Activated CD4-positive, CD25-positive, alpha-beta regulatory T cell treated with anti-CD3 and anti-CD28 coated beads, Interleukin-2, amount 50 U/mL, for 72 hours (primary cell): ENCODE results near the gene ADGRV1.

Source experiments
- DNase-seq: peaks from one replicate; pipeline ENCODE4 v3.0.0; 2021

ADGRV1 gene

GRCh38 chr5:91125916-91126315 lies 567.3 kb downstream of the ADGRV1 start:
- no peak for DNase-seq

- DNase-seq: no peak
Measured at GRCh38 chr5:91126448-91126847, 567.9 kb downstream of the ADGRV1 start.

GRCh38 chr5:91126888-91127287 lies 568.3 kb downstream of the ADGRV1 start:
- no peak for DNase-seq

GRCh38 chr5:91127456-91128081 lies 569.0 kb downstream of the ADGRV1 start:
- no peak for DNase-seq

- no peak for DNase-seq
Measured at GRCh38 chr5:91128604-91129003, 570.0 kb downstream of the ADGRV1 start.

GRCh38 chr5:91129748-91130147 lies 571.2 kb downstream of the ADGRV1 start:
- no peak for DNase-seq

GRCh38 chr5:91130759-91131158 lies 572.2 kb downstream of the ADGRV1 start:
- no peak for DNase-seq

GRCh38 chr5:91132550-91132949 lies 574.0 kb downstream of the ADGRV1 start:
- no peak for DNase-seq

GRCh38 chr5:91133183-91133582 lies 574.6 kb downstream of the ADGRV1 start:
- DNase-seq: no peak

GRCh38 chr5:91135475-91136248 lies 577.1 kb downstream of the ADGRV1 start:
- no peak for DNase-seq

GRCh38 chr5:91136271-91136670 lies 577.7 kb downstream of the ADGRV1 start:
- DNase-seq: no peak

- DNase-seq: no peak
Measured at GRCh38 chr5:91137647-91138046, 579.0 kb downstream of the ADGRV1 start.

- DNase-seq: no peak
Measured at GRCh38 chr5:91139572-91140200, 581.1 kb downstream of the ADGRV1 start.

- no peak for DNase-seq
Measured at GRCh38 chr5:91140657-91141056, 582.1 kb downstream of the ADGRV1 start.

GRCh38 chr5:91141642-91142041 lies 583.0 kb downstream of the ADGRV1 start:
- no peak for DNase-seq

- no peak for DNase-seq
Measured at GRCh38 chr5:91142386-91142785, 583.8 kb downstream of the ADGRV1 start.

- no peak for DNase-seq
Measured at GRCh38 chr5:91142819-91143218, 584.2 kb downstream of the ADGRV1 start.

GRCh38 chr5:91143840-91144239 lies 585.2 kb downstream of the ADGRV1 start:
- no peak for DNase-seq

- DNase-seq: no peak
Measured at GRCh38 chr5:91144491-91145332, 586.1 kb downstream of the ADGRV1 start.

GRCh38 chr5:91145333-91145620 lies 586.7 kb downstream of the ADGRV1 start:
- DNase-seq: no peak

GRCh38 chr5:91146230-91146629 lies 587.6 kb downstream of the ADGRV1 start:
- no peak for DNase-seq

- no peak for DNase-seq
Measured at GRCh38 chr5:91146905-91147600, 588.5 kb downstream of the ADGRV1 start.

- no peak for DNase-seq
Measured at GRCh38 chr5:91150234-91150633, 591.6 kb downstream of the ADGRV1 start.
